ENCODE measurements around the gene GRM3.

GRCh38 chr7:86768967-86769760 is 125.5 kb downstream of the GRM3 start:
- TF ChIP-seq EZH2 (IDR thresholded peaks at IDR 0.05) (no peak), POLR2AphosphoS5 (IDR thresholded peaks at IDR 0.05; ENCODE audit: borderline replicate concordance, low read depth, low read length) (no peak)

Measured in SK-N-MC (cell line).